Calu3 (cell line): ENCODE results near the gene DGKI. TPM values are rescaled to one million over a fixed set of nuclear protein-coding genes. Genes with fewer than 3 reads are reported as not detected.

ENCODE experiments used
- BruUV-seq: library from RNA; stranded (reverse); fragments of 400-500 nt; replicated peaks from 2 replicates; lab custom pipeline; 2021; lab: Mats Ljungman, UMichigan
- CTCF ChIA-PET: fragments of 300-600 bp; sonication (Branson Sonifier 250); formaldehyde crosslinking; loops from one replicate; lab custom pipeline; 2022; ENCODE audit warnings: antibody characterized with exemption; lab: Charles Lee
- DNase-seq: peaks from one replicate; pipeline ENCODE4 v3.0.0; 2022
- H3K27ac Mint-ChIP-seq: one replicate; pipeline ENCODE4 v1.8.0; 2022; ENCODE audit warnings: mixed read lengths; ENCODE audit not compliant: unreplicated experiment
- H3K27me3 Mint-ChIP-seq: one replicate; pipeline ENCODE4 v1.8.0; 2022; ENCODE audit warnings: mixed read lengths; ENCODE audit not compliant: unreplicated experiment
- H3K36me3 Mint-ChIP-seq: one replicate; pipeline ENCODE4 v1.8.0; 2022; ENCODE audit warnings: mild to moderate bottlenecking, moderate library complexity, mixed read lengths; ENCODE audit not compliant: insufficient read depth, unreplicated experiment
- H3K4me1 Mint-ChIP-seq: one replicate; pipeline ENCODE4 v1.8.0; 2022; ENCODE audit warnings: mild to moderate bottlenecking, low read depth, mixed read lengths; ENCODE audit not compliant: unreplicated experiment
- H3K4me3 Mint-ChIP-seq: one replicate; pipeline ENCODE4 v1.8.0; 2022; ENCODE audit warnings: mild to moderate bottlenecking, low read depth, moderate library complexity, mixed read lengths; ENCODE audit not compliant: unreplicated experiment
- H3K9me3 Mint-ChIP-seq: one replicate; pipeline ENCODE4 v1.8.0; 2022; ENCODE audit warnings: low read depth, mixed read lengths; ENCODE audit not compliant: unreplicated experiment
- intact Hi-C: fragments of 100-400 bp; cut with micrococcal nuclease; formaldehyde crosslinking; loops from one replicate; pipeline ENCODE4 v1.10.0; 2022; ENCODE audit not compliant: unreplicated experiment
- total RNA-seq: library from RNA; stranded (reverse); gene quantifications from 2 replicates; pipeline ENCODE4 v1.2.3, GENCODE V29; 2022
- TF ChIP-seq, protein P1 (sequence below): fragments of 200-600 bp; IDR thresholded peaks from one replicate; pipeline ENCODE4 v1.8.0; 2022; ENCODE audit warnings: antibody characterized with exemption; ENCODE audit not compliant: unreplicated experiment

Gene DGKI
- total RNA-seq, 1 experiment from 2014 or later: not detected

GRCh38 chr7:137480824-137481365 is 365.9 kb downstream of the DGKI start:
- Mint-ChIP-seq H3K27ac (no peak overlapping the region), H3K9me3 (peaks cover 5% of the 10 kb centered on the region), H3K4me1 (no peaks in the 10 kb centered on the region), H3K4me3 (no peak overlapping the region), H3K36me3 (no peaks in the 10 kb centered on the region), H3K27me3 (no peaks in the 10 kb centered on the region)
- no TSS peak for BruUV-seq
- intact Hi-C loops: no loop called here
- DNase-seq: no peak
- CTCF ChIA-PET: no interaction called here
- TF ChIP-seq, protein P1, sequence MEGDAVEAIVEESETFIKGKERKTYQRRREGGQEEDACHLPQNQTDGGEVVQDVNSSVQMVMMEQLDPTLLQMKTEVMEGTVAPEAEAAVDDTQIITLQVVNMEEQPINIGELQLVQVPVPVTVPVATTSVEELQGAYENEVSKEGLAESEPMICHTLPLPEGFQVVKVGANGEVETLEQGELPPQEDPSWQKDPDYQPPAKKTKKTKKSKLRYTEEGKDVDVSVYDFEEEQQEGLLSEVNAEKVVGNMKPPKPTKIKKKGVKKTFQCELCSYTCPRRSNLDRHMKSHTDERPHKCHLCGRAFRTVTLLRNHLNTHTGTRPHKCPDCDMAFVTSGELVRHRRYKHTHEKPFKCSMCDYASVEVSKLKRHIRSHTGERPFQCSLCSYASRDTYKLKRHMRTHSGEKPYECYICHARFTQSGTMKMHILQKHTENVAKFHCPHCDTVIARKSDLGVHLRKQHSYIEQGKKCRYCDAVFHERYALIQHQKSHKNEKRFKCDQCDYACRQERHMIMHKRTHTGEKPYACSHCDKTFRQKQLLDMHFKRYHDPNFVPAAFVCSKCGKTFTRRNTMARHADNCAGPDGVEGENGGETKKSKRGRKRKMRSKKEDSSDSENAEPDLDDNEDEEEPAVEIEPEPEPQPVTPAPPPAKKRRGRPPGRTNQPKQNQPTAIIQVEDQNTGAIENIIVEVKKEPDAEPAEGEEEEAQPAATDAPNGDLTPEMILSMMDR: no peak

GRCh38 chr7:137480401-137480800 is 366.4 kb downstream of the DGKI start:
- Mint-ChIP-seq H3K27me3 (no peaks in the 10 kb centered on the region), H3K36me3 (no peaks in the 10 kb centered on the region), H3K4me3 (no peak overlapping the region), H3K9me3 (peaks cover 5% of the 10 kb centered on the region), H3K27ac (no peak overlapping the region), H3K4me1 (no peaks in the 10 kb centered on the region)
- TF ChIP-seq, protein P1: no peak
- DNase-seq: no peak
- no TSS peak for BruUV-seq
- CTCF ChIA-PET: no interaction called here
- intact Hi-C loops: no loop called here

DNA sequence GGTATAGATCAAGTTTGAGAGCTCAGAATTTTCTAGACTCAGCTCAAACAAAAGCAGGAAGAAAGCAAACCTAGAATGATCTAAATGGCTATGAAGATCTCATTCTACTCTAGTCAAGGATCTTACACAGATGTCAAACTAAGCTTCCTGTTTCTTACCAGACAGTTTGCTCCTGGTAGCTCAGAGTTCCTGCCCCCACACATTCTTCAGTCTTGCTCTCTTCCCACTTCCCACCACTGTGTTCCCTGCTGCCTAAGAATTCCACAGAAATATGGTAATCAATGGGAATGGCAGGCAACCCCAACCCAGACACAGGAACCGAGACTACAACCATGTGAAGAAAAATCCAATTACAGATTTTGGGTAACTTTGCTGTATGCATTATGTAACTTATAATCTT is 369.8 kb downstream of the DGKI start:
- Mint-ChIP-seq H3K9me3 (no peaks in the 10 kb centered on the region), H3K27ac (no peak overlapping the region)
- intact Hi-C loops: no loop called here

GRCh38 chr7:137475966-137476365 is 370.8 kb downstream of the DGKI start:
- BruUV-seq: no TSS peak
- TF ChIP-seq, protein P1: no peak

More for the DNA sequence above, 369.8 kb downstream of the DGKI start:
- TF ChIP-seq, protein P1: no peak
- no TSS peak for BruUV-seq
- Mint-ChIP-seq H3K4me1 (no peaks in the 10 kb centered on the region), H3K36me3 (no peaks in the 10 kb centered on the region), H3K27me3 (no peaks in the 10 kb centered on the region), H3K4me3 (no peak overlapping the region)
- CTCF ChIA-PET: interaction anchor here (1.0 kb wide), 1 partner anchor 26 kb away, joined by 3 read pairs; no protein-coding TSS in a partner anchor
- DNase-seq: no peak

More at GRCh38 chr7:137475966-137476365, 370.8 kb downstream of the DGKI start:
- DNase-seq: no peak
- CTCF ChIA-PET: interaction anchor here (1.0 kb wide), 1 partner anchor 25 kb away, joined by 3 read pairs; no protein-coding TSS in a partner anchor
- intact Hi-C loops: no loop called here
- H3K4me3 Mint-ChIP-seq: no peak overlapping the region
- no peaks in the 10 kb centered on the region for H3K36me3 Mint-ChIP-seq
- H3K4me1 Mint-ChIP-seq: no peaks in the 10 kb centered on the region
- no peaks in the 10 kb centered on the region for H3K9me3 Mint-ChIP-seq
- H3K27ac Mint-ChIP-seq: no peak overlapping the region
- H3K27me3 Mint-ChIP-seq: no peaks in the 10 kb centered on the region
